Kidney tubule cell (primary cell): Measurements from ENCODE around the gene ZNF143.
A peak's percentile ranks its signal among the peaks of the same experiment; 100 is the strongest.

ENCODE experiments used
- DNase-seq: peaks from one replicate; pipeline ENCODE4 v3.0.0-alpha.2; 2018; ENCODE audit warnings: low spot score

The ZNF143 gene

GRCh38 chr11:9498457-9499078, 37.8 kb downstream of the ZNF143 start:
- DNase-seq: no peak

- peak; percentile 85 for DNase-seq
Observed at GRCh38 chr11:9506489-9507276, 45.9 kb downstream of the ZNF143 start.

DNA sequence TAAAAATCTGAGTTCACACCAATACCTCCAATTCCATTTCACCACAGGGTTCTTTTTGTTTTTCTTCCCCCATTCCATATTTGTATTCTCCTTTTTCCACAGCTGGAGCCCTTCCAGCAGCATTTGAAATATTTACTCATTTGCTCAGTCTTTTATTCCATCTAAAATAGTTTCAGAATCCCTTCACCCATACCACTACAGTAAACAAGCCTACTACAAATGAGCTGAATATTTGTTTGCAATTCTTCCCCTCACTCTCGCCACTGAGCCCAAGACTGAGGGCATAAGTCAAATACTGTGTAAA, 46.4 kb downstream of the ZNF143 start:
- no peak for DNase-seq

- peak; percentile 27 for DNase-seq
Observed at GRCh38 chr11:9509041-9509440, 48.2 kb downstream of the ZNF143 start.

DNA sequence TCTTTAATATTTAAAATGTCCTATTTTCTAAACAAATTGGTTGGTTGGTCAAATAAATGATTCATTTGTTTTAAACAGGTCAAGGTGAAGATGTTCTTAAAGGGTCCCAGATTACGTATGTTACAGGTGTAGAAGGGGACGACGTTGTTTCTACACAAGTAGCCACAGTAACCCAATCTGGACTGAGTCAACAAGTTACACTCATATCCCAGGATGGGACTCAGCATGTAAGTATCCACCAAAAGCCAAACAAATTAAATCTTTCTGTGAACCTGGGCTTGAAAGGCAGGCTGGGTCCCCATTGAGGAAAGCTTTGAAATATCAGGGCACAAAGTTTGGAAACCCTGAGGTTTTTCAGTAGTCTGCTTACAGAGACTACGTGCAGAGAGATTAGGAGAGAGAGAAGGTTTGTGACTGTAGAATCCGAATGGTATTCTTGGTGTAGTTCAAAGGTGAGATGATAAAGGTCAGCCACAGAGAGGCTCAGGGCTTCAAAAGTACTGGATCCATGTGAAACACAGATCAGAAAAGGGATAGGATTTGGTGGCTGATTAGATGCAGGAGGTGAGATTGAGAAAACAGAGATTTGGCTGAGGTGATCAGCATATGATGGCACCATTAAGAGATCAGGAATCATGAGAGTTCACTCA, 51.7 kb downstream of the ZNF143 start:
- DNase-seq: peak; percentile 41

GRCh38 chr11:9514576-9514975, 53.8 kb downstream of the ZNF143 start:
- DNase-seq: peak; percentile 43

DNA sequence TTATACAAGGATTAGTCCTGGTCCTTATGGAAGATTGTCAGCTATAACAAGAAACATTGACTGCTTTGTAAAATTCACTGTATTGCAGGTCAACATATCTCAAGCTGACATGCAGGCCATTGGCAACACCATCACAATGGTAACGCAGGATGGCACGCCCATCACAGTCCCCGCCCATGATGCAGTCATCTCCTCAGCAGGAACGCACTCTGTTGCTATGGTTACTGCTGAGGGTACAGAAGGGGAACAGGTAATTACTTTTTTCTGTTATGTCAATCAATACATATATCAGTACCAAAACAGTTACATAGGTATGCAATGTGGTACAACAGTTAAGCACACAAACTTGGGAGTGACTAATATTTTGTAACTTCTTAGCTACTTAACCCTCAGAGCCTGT, 55.3 kb downstream of the ZNF143 start:
- DNase-seq: no peak

GRCh38 chr11:9518835-9519410, 58.1 kb downstream of the ZNF143 start:
- DNase-seq: no peak

DNA sequence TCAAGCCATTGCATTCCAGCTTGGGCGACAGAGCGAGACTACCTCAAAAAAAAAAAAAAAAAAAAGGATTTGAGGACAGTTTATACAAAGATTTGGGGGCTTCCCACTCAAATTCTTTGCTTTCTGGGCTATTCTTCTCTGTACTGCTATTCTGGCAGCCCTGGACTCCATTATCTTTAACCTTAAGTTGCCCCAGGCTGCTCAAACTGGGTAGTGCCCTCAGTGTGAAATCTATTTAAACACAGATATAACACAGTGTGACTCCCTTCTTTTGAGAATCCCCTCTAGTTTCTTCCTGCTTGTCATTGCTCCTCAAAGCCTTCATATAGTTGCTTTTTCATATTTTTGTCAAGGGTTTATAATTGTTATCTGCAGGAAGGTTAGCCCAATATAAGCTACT, 63.2 kb downstream of the ZNF143 start:
- DNase-seq: no peak

DNA sequence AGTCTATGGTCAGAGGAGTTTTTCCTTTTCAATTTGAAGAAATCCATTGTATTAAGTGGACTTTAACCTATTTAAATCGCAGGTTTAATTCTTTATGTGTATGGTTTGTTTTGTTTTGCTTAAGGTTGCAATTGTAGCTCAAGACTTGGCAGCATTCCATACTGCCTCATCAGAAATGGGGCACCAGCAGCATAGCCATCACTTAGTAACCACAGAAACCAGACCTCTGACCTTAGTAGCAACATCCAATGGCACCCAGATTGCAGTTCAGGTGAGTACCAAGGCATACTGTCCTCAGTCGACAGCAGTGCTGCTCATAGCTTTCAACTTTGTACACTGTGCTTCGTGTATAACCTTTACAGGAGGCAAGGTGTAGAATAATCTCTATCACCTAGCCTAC, 64.3 kb downstream of the ZNF143 start:
- DNase-seq: peak; percentile 47

GRCh38 chr11:9527481-9528135, 66.8 kb downstream of the ZNF143 start:
- no peak for DNase-seq

DNA sequence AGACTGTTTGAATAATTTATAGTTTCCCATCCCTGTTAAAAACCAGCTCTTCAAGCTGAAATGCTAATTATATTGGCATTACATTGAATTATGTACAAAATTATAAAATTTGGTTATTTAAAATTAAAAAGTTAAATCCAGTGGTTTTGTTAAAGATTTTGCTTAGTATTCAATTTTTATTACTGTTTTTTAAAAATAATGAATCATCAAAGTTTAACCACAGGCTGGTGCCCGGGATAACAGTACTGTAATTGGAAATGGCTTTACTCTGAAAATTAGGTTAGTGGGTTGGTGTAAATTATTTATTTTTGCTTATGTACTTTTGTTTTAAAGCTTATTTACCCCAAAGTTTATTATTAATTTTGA, 67.3 kb downstream of the ZNF143 start:
- DNase-seq: no peak

DNA sequence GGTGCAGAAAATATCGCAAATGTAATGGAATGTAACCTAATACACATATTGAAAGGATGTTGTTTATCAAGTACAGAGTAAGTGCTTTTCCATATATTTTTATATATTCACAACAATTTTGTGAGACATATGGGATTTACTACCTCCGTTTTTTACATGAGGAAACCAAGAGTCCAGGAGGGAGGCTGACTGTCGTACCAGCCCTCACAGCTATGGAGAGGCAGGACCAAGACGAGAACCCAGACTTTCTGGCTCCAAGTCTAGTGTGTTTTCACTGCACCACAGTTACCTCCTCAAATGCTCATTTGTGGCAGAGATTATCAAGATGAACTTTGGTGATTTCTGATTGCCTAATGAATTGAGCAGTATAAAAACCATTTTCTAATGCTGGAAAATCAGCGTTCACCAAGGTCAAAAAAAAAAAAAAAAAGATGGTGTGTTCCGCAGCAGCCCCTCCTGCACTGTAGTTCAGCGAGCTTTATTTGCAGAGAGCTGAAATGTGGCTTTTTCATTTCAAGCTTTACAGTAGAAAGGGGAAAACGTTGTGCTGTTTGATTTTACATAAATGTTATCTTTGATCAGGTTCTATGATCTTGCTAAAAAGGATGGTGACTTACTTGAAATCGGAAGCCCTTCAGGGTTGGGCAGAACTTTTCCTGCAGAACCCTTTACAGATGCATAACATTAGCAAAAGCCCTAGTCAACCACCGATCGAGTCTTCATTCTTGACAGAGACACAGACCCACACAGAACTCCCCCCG, 67.9 kb downstream of the ZNF143 start:
- no peak for DNase-seq

DNA sequence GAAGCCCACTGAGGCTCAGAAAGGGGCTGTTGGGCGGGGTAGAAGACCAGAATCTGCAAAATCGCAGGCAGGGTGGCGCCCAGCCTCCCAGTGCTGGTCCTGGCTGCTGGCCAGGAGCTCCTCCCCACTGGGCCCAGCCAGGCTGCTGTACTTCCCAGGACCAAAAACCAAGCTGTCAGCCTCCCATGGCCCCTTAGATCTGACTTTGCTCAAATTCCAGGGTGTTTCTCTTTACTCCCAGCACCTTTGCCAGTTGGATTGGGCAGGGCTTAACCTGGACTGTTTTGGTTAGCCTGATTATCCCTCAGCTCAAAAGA, 68.5 kb downstream of the ZNF143 start:
- DNase-seq: no peak

DNA sequence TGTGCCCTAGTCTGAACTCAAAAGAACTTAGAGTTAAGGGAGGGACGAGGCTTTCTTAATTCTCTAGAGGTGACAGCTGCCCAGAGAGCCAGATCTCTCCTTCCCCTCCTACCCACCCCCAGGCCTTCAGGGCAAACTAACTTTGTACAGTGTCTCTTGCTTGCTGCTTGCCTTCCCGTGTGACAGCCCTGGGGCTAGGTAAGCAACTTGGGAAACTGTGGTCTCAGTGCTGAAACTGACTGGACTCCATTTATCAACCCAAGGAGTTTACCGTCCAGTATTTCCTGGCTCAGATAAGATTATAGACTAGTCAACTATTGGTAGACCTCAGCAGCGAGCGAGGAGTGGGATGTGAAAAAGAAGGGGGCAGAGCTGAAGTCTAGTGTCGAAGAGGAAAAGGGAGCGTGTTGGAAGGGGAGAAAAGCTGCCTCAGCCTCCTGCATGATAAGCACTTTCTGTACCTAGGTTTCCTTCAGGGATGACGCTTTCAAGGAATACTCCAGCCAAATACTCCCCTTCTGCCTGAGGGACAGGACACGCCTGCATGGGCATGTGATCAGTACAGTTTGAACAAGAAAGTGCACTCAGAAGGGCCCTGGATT, 69.3 kb downstream of the ZNF143 start:
- DNase-seq: no peak

GRCh38 chr11:9530901-9531625, 70.3 kb downstream of the ZNF143 start:
- no peak for DNase-seq

GRCh38 chr11:9533058-9533457, 72.2 kb downstream of the ZNF143 start:
- no peak for DNase-seq

GRCh38 chr11:9533736-9534473, 73.1 kb downstream of the ZNF143 start:
- DNase-seq: no peak

DNA sequence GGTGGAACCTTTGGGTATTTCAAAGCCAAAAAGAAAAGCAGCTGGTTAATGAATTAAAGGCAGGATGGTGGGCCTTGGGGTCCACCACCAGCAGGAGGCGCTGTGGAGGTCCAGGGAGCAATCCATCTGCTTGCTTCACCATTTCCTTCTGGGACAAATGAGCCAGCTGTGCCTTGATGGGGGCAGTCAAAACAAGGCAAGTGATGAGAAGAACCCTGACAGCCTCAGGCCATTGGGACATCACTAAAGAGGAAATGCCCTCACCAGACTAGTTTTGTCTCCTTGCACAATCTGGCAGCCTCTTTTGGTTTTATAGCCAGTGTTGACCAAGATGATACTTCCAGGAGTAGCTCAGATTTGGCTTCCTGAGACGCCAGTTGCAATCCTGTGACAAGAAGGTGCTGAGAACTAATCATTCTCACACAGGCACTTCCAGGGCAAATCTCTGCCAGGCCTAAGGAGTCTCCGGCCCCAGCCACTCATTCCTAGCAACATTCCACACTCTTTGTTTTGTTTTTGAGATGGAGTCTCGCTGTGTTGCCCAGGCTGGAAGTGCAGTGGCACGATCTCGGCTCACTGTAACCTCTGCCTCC, 74.5 kb downstream of the ZNF143 start:
- peak; percentile 61 for DNase-seq

- no peak for DNase-seq
Observed at GRCh38 chr11:9538548-9538947, 77.7 kb downstream of the ZNF143 start.
